Mesenchymal stem cell (in vitro differentiated cells and primary cell): ENCODE results near the gene RAP1GDS1.
"Not testable (repeated sequence)": the region's sequence is repeated elsewhere in the genome, so short reads cannot be mapped to it uniquely, and the experiment has no call there.

Experiments
- DNase-seq: peaks from one replicate; pipeline ENCODE4 v3.0.0-alpha.2; 2013
- H2AFZ ChIP-seq: one replicate; pipeline ENCODE4 v1.6.1; 2013; ENCODE audit warnings: low read depth, mild to moderate bottlenecking, control low read depth, inconsistent platforms, low read length, moderate library complexity
- H2AK5ac ChIP-seq: 2 replicates; pipeline ENCODE4 v1.6.1; 2013; ENCODE audit warnings: low read length, moderate library complexity, mild to moderate bottlenecking, inconsistent platforms; ENCODE audit not compliant: severe bottlenecking
- H2BK120ac ChIP-seq: one replicate; pipeline ENCODE4 v1.6.1; 2013; ENCODE audit warnings: low read depth, mild to moderate bottlenecking, inconsistent platforms, low read length, moderate library complexity
- H2BK12ac ChIP-seq, 2 experiments: one replicate each; pipeline ENCODE4 v1.6.1; 2013; ENCODE audit warnings: inconsistent platforms in 2 of 2, low read length in 2 of 2, mild to moderate bottlenecking in 2 of 2, moderate library complexity in 2 of 2, control low read depth in 1 of 2
- H2BK15ac ChIP-seq: one replicate; pipeline ENCODE4 v1.6.1; 2013; ENCODE audit warnings: mild to moderate bottlenecking, low read depth, inconsistent platforms; ENCODE audit not compliant: poor library complexity, severe bottlenecking
- H2BK5ac ChIP-seq: 2 replicates; pipeline ENCODE4 v1.6.1; 2013; ENCODE audit warnings: low read depth, mild to moderate bottlenecking, low read length, control low read depth, inconsistent platforms; ENCODE audit not compliant: poor library complexity, severe bottlenecking
- H3K14ac ChIP-seq, 2 experiments: one replicate each; pipeline ENCODE4 v1.6.1; 2013; ENCODE audit warnings: inconsistent platforms in 2 of 2, low read length in 2 of 2, control low read depth in 1 of 2, mild to moderate bottlenecking in 1 of 2, moderate library complexity in 1 of 2
- H3K18ac ChIP-seq, 2 experiments: one replicate each; pipeline ENCODE4 v1.6.1; 2013; ENCODE audit warnings: inconsistent platforms in 2 of 2, low read length in 2 of 2, control low read depth in 1 of 2, low read depth in 1 of 2, mild to moderate bottlenecking in 1 of 2
- H3K23ac ChIP-seq, 2 experiments: one replicate each; pipeline ENCODE4 v1.6.1; 2013; ENCODE audit warnings: inconsistent platforms in 2 of 2, low read length in 2 of 2, mild to moderate bottlenecking in 2 of 2, moderate library complexity in 2 of 2, control low read depth in 1 of 2
- H3K27ac ChIP-seq: 2 replicates; pipeline ENCODE4 v1.5.1; 2013; ENCODE audit warnings: mild to moderate bottlenecking, moderate library complexity, low read length, control low read depth, inconsistent platforms; ENCODE audit not compliant: poor library complexity, severe bottlenecking
- H3K27me3 ChIP-seq, 2 experiments: 2 replicates each; pipeline versions ENCODE4 v1.6.1 to v1.7.0; 2013; ENCODE audit warnings: low read length in 2 of 2, mild to moderate bottlenecking in 2 of 2, moderate library complexity in 2 of 2, control low read depth in 1 of 2, inconsistent platforms in 1 of 2; ENCODE audit not compliant: control insufficient read depth in 1 of 2, insufficient read depth in 1 of 2
- H3K36me3 ChIP-seq, 2 experiments: 2 replicates each; pipeline versions ENCODE4 v1.6.1 to v1.7.0; 2013; ENCODE audit warnings: low read length in 2 of 2, control low read depth in 1 of 2, inconsistent platforms in 1 of 2, low read depth in 1 of 2, mild to moderate bottlenecking in 1 of 2; ENCODE audit not compliant: insufficient read depth in 2 of 2, control insufficient read depth in 1 of 2
- H3K4ac ChIP-seq, 2 experiments: one replicate each; pipeline ENCODE4 v1.6.1; 2013; ENCODE audit warnings: inconsistent platforms in 2 of 2, low read length in 2 of 2, mild to moderate bottlenecking in 2 of 2, moderate library complexity in 2 of 2, control low read depth in 1 of 2, low read depth in 1 of 2
- H3K4me1 ChIP-seq: 2 replicates; pipeline ENCODE4 v1.6.1; 2013; ENCODE audit warnings: low read depth, low read length, control low read depth; ENCODE audit not compliant: control insufficient read depth, insufficient read depth
- H3K4me2 ChIP-seq: 2 replicates; pipeline ENCODE4 v1.6.1; 2013; ENCODE audit warnings: low read length, mild to moderate bottlenecking, inconsistent platforms; ENCODE audit not compliant: poor library complexity, severe bottlenecking
- H3K4me3 ChIP-seq, 2 experiments: 2 replicates each; pipeline versions ENCODE4 v1.5.1 to v1.7.0; 2013; ENCODE audit warnings: low read length in 2 of 2, mild to moderate bottlenecking in 2 of 2, control low read depth in 1 of 2, low read depth in 1 of 2; ENCODE audit not compliant: insufficient read depth in 1 of 2
- H3K79me1 ChIP-seq: replicated peaks from 2 replicates; pipeline ENCODE4 v1.6.1; 2013; ENCODE audit warnings: mild to moderate bottlenecking, control low read depth, low read length, inconsistent platforms; ENCODE audit not compliant: poor library complexity, severe bottlenecking
- H3K9ac ChIP-seq: 2 replicates; pipeline ENCODE4 v1.7.0; 2013; ENCODE audit warnings: mild to moderate bottlenecking, low read length, moderate library complexity
- H3K9me3 ChIP-seq: 2 replicates; pipeline ENCODE4 v1.7.0; 2013; ENCODE audit warnings: mild to moderate bottlenecking, low read length; ENCODE audit not compliant: control insufficient read depth
- H4K8ac ChIP-seq: one replicate; pipeline ENCODE4 v1.6.1; 2013; ENCODE audit warnings: inconsistent platforms, mild to moderate bottlenecking, low read length, moderate library complexity
- H4K91ac ChIP-seq: one replicate; pipeline ENCODE4 v1.6.1; 2013; ENCODE audit warnings: mild to moderate bottlenecking, low read length, inconsistent platforms
- WGBS: methylation state at CpG from one replicate; pipeline ENCODE4 v1.1.7; 2013; ENCODE audit warnings: mixed read lengths; 5-methylcytosine and 5-hydroxymethylcytosine counted together

RAP1GDS1 gene

DNA sequence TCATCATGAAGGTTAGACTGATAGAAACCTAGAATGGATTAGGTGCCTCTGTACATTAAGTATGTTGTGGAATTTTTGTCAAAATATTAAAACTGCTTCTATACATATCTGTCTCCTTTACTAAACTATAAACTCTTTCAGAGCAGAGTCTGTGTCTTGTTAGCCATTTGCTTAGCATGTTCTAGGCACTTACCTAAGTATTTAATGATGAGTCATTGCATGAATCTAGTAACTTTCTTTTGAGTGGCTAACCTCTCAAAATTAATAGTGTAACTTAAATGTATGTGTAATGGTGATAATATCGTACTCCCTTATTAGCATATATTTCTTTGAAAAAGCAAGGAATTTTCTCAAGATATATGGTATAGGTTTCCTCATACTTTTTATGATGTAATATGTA lies 57.8 kb downstream of the RAP1GDS1 start:
- DNase-seq = no peak
- Histone ChIP-seq H3K27ac (no peak overlapping the region), H2AFZ (no peak overlapping the region), H3K14ac (no peak overlapping the region), H3K23ac (no peak overlapping the region), H3K4me1 (no peaks in the 10 kb centered on the region), H3K9ac (no peak overlapping the region), H2BK120ac (no peak overlapping the region), H3K36me3 (peaks cover 3 to 5% of the 10 kb centered on the region in 2 experiments), H2AK5ac (no peak overlapping the region), H2BK15ac (no peak overlapping the region), H3K4ac (no peak overlapping the region), H3K4me3 (no peak overlapping the region), H3K4me2 (no peak overlapping the region), H3K79me1 (peaks cover 22% of the 10 kb centered on the region), H3K27me3 (no peaks in the 10 kb centered on the region), H2BK5ac (no peak overlapping the region), H3K9me3 (no peaks in the 10 kb centered on the region), H3K18ac (no peak overlapping the region), H4K8ac (no peak overlapping the region), H4K91ac (no peak overlapping the region), H2BK12ac (no peak overlapping the region)
- no CpG with 5 or more reads among the region's 1 CpG for WGBS

GRCh38 chr4:98326168-98326567 lies 65.0 kb downstream of the RAP1GDS1 start:
- 100% methylated on average over 1 of the region's 2 CpGs for WGBS
- DNase-seq = no peak
- H3K14ac ChIP-seq = no peak overlapping the region
- peaks cover 0 to 5% of the 10 kb centered on the region in 2 experiments for H3K36me3 ChIP-seq
- no peaks in the 10 kb centered on the region for H3K27me3 ChIP-seq
- H2BK15ac ChIP-seq = no peak overlapping the region
- no peak overlapping the region for H4K8ac ChIP-seq
- no peak overlapping the region for H2BK12ac ChIP-seq
- no peak overlapping the region for H3K18ac ChIP-seq
- H2BK5ac ChIP-seq = no peak overlapping the region
- H2AFZ ChIP-seq = no peak overlapping the region
- H4K91ac ChIP-seq = no peak overlapping the region
- no peak overlapping the region for H3K4ac ChIP-seq
- H3K9me3 ChIP-seq = no peaks in the 10 kb centered on the region
- no peak overlapping the region for H3K9ac ChIP-seq
- H2BK120ac ChIP-seq = no peak overlapping the region
- no peak overlapping the region for H3K27ac ChIP-seq
- H2AK5ac ChIP-seq = no peak overlapping the region
- no peak overlapping the region for H3K23ac ChIP-seq
- no peak overlapping the region for H3K4me3 ChIP-seq
- H3K4me2 ChIP-seq = no peak overlapping the region
- no peaks in the 10 kb centered on the region for H3K4me1 ChIP-seq
- H3K79me1 ChIP-seq = peaks cover 5% of the 10 kb centered on the region

DNA sequence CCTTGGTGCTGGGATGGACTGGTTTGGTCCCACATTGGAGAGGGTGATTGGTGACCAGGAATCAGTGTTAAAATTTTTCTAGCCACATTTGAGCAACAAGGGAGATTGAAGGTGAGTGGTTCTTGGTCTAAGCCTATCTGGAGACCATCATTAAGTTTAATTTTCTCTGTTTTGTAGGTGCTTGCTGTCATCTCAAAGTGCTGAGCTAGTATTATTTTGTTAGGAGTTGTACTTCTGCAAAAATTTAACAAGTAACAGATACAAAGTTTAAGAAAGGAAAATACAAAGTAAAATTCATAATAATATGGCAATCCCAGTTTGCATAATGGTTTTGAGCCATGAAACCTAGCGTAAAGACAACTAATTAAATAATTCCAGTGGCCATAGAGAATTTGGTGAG lies 66.5 kb downstream of the RAP1GDS1 start:
- DNase-seq = no peak
- WGBS = no CpG with 5 or more reads among the region's 1 CpG
- Histone ChIP-seq H3K27ac (no peak overlapping the region), H2BK12ac (no peak overlapping the region), H2BK15ac (no peak overlapping the region), H3K4me2 (no peak overlapping the region), H3K4me1 (no peaks in the 10 kb centered on the region), H3K4ac (no peak overlapping the region), H4K8ac (no peak overlapping the region), H3K14ac (no peak overlapping the region), H2BK5ac (no peak overlapping the region), H3K9me3 (peaks cover 10% of the 10 kb centered on the region), H2AK5ac (no peak overlapping the region), H2BK120ac (no peak overlapping the region), H4K91ac (no peak overlapping the region), H3K23ac (no peak overlapping the region), H3K79me1 (peaks cover 5% of the 10 kb centered on the region), H3K9ac (no peak overlapping the region), H3K18ac (no peak overlapping the region), H3K36me3 (peaks cover 0 to 5% of the 10 kb centered on the region in 2 experiments), H3K27me3 (no peaks in the 10 kb centered on the region), H3K4me3 (no peak overlapping the region), H2AFZ (no peak overlapping the region)

DNA sequence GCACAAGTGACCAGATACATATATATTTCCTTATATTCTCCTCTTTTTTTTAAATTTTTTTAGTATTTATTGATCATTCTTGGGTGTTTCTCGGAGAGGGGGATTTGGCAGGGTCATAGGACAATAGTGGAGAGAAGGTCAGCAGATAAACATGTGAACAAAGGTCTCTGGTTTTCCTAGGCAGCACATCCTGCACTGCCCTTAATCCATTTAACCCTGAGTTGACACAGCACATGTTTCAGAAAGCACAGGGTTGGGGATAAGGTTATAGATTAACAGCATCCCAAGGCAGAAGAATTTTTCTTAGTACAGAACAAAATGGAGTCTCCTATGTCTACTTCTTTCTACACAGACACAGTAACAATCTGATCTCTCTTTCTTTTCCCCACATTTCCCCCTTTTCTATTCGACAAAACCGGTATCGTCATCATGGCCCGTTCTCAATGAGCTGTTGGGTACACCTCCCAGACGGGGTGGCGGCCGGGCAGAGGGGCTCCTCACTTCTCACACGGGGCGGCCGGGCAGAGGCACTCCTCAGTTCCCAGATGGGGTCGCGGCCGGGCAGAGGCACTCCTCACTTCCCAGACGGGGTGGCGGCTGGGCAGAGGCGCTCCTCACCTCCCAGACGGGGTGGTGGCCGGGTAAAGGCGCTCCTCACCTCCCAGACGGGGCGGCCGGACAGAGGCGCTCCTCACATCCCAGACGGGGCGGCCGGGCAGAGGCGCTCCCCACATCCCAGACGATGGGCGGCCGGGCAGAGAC lies 68.9 kb downstream of the RAP1GDS1 start:
- not testable (repeated sequence) for H3K79me1 ChIP-seq, DNase-seq, H4K91ac ChIP-seq, H3K23ac ChIP-seq, H3K18ac ChIP-seq, H3K27ac ChIP-seq, H3K14ac ChIP-seq, H3K4me2 ChIP-seq, H3K4ac ChIP-seq, H2AFZ ChIP-seq, H3K36me3 ChIP-seq, H4K8ac ChIP-seq, H2BK120ac ChIP-seq, H3K27me3 ChIP-seq, H2BK12ac ChIP-seq, H2BK15ac ChIP-seq, H2BK5ac ChIP-seq, H2AK5ac ChIP-seq, H3K9ac ChIP-seq, H3K4me3 ChIP-seq, H3K4me1 ChIP-seq
- 99% methylated on average over 18 of the region's 31 CpGs for WGBS
- peaks cover 15% of the 10 kb centered on the region for H3K9me3 ChIP-seq
